Fibroblast of lung (primary cell): ENCODE results near the gene PATJ. TPM values are rescaled to one million over a fixed set of nuclear protein-coding genes. Genes with fewer than 3 reads are reported as not detected.

Experiments used
- DNase-seq, 2 donors: peaks; one replicate each; pipeline versions ENCODE4 v3.0.0 to v3.0.0-alpha.2; 2010; ENCODE audit warnings: low read depth in 2 of 2
- H2AFZ ChIP-seq: 2 replicates; pipeline ENCODE4 v1.5.1; 2012; ENCODE audit warnings: low read length, control low read depth, inconsistent platforms
- H3K27ac ChIP-seq: 2 replicates; pipeline ENCODE4 v1.5.1; 2011; ENCODE audit warnings: low read length, control low read depth; ENCODE audit not compliant: insufficient read depth
- H3K27me3 ChIP-seq: 2 replicates; pipeline ENCODE4 v1.5.1; 2011; ENCODE audit warnings: mild to moderate bottlenecking, low read length; ENCODE audit not compliant: control insufficient read depth, insufficient read depth
- H3K36me3 ChIP-seq: 2 replicates; pipeline ENCODE4 v1.5.1; 2011; ENCODE audit warnings: low read length; ENCODE audit not compliant: control insufficient read depth, insufficient read depth
- H3K4me1 ChIP-seq: 2 replicates; pipeline ENCODE4 v1.5.1; 2011; ENCODE audit warnings: low read length; ENCODE audit not compliant: control insufficient read depth, insufficient read depth; ENCODE audit errors: extremely low read depth
- H3K4me2 ChIP-seq: 2 replicates; pipeline ENCODE4 v1.5.1; 2011; ENCODE audit warnings: low read length, control low read depth; ENCODE audit not compliant: insufficient read depth; ENCODE audit errors: extremely low read depth
- H3K4me3 ChIP-seq, 4 experiments: fragments of 200-600 bp in 1 of 4; sonication (generic) in 1 of 4; replicated peaks in 1 of 4; 2 replicates each; pipeline ENCODE4 v1.5.1; 2011 to 2016; ENCODE audit warnings: low read length in 4 of 4, low read depth in 3 of 4, mild to moderate bottlenecking in 3 of 4, control low read depth in 2 of 4, inconsistent platforms in 1 of 4, mixed read lengths in 1 of 4; ENCODE audit not compliant: insufficient read depth in 1 of 4; ENCODE audit errors: control extremely low read depth in 1 of 4
- H3K79me2 ChIP-seq: 2 replicates; pipeline ENCODE4 v1.5.1; 2012; ENCODE audit warnings: mild to moderate bottlenecking, low read length, inconsistent platforms; ENCODE audit not compliant: control insufficient read depth, insufficient read depth
- H3K9ac ChIP-seq: 2 replicates; pipeline ENCODE4 v1.5.1; 2011; ENCODE audit warnings: mild to moderate bottlenecking, low read length, control low read depth; ENCODE audit not compliant: insufficient read depth
- H3K9me3 ChIP-seq: 2 replicates; pipeline ENCODE4 v1.5.1; 2012; ENCODE audit warnings: low read depth, low read length; ENCODE audit not compliant: control insufficient read depth, insufficient read depth
- H4K20me1 ChIP-seq: 2 replicates; pipeline ENCODE4 v1.5.1; 2011; ENCODE audit warnings: low read length; ENCODE audit not compliant: control insufficient read depth, insufficient read depth; ENCODE audit errors: extremely low read depth
- EZH2 ChIP-seq: IDR thresholded peaks from 2 replicates; pipeline ENCODE4 v1.5.1; 2012; ENCODE audit warnings: low read length, control low read depth, mild to moderate bottlenecking; ENCODE audit errors: missing control alignments
- polyA plus RNA-seq, 2 donors: library from polyadenylated mRNA; depleted of rRNA in 1 of 2; stranded (reverse) in 1 of 2; unstranded in 1 of 2; fragments of >200 nt; gene quantifications; 2 replicates each; pipeline ENCODE4 v1.2.1, GENCODE V29; 2011 to 2012; ENCODE audit warnings: missing spikeins in 1 of 2
- total RNA-seq: library from RNA; depleted of rRNA; stranded (reverse); fragments of >200 nt; gene quantifications from 2 replicates; pipeline ENCODE4 v1.2.1, GENCODE V29; 2014
- TF ChIP-seq, protein P1 (sequence below), 2 donors: IDR thresholded peaks in 1 of 2; conservative IDR thresholded peaks in 1 of 2; 1 replicate in 1 of 2; 2 replicates in 1 of 2; pipeline ENCODE4 v1.5.1; 2011 to 2012; ENCODE audit warnings: low read length in 2 of 2, control low read depth in 1 of 2, inconsistent platforms in 1 of 2, low read depth in 1 of 2, mild to moderate bottlenecking in 1 of 2

PATJ gene
- total and polyA plus RNA-seq, 2 donors (not counting 1 experiment from before 2014, with no cell fraction given) = 2.5 to 12.4 TPM

DNA sequence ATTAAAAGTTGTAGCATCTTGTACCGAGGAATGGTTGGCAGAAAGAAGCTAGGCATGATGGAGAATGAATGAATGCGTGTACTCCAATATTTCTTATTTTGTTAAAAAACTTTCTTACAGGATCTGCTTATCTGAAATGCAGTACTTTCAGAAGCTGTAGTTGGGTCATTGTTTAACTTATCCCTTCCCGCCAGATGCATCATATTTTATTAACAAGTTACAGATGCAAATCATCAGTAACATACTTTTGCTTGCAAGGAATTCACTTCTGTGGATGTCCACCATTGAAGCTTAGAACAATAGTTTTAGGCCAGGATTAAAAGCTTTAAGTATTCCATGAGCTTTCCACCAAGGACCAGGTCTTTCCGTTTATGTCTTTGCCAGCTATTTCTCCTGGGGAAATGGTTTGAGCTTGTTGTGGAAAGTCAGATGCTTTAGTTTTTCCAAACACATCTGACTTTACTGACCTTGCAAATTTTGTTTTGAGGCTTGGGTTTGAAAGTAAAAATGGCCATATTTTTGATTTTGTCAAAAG lies 65.4 kb downstream of the PATJ start:
- Histone ChIP-seq H3K4me2 (no peak overlapping the region), H3K36me3 (no peaks in the 10 kb centered on the region), H3K9me3 (no peaks in the 10 kb centered on the region), H3K79me2 (no peaks in the 10 kb centered on the region), H2AFZ (no peak overlapping the region), H3K4me3 (no peak overlapping the region), H4K20me1 (no peaks in the 10 kb centered on the region), H3K27me3 (no peaks in the 10 kb centered on the region), H3K4me1 (no peaks in the 10 kb centered on the region), H3K9ac (no peak overlapping the region), H3K27ac (no peak overlapping the region)
- TF ChIP-seq EZH2 = no peak
- TF ChIP-seq, protein P1, sequence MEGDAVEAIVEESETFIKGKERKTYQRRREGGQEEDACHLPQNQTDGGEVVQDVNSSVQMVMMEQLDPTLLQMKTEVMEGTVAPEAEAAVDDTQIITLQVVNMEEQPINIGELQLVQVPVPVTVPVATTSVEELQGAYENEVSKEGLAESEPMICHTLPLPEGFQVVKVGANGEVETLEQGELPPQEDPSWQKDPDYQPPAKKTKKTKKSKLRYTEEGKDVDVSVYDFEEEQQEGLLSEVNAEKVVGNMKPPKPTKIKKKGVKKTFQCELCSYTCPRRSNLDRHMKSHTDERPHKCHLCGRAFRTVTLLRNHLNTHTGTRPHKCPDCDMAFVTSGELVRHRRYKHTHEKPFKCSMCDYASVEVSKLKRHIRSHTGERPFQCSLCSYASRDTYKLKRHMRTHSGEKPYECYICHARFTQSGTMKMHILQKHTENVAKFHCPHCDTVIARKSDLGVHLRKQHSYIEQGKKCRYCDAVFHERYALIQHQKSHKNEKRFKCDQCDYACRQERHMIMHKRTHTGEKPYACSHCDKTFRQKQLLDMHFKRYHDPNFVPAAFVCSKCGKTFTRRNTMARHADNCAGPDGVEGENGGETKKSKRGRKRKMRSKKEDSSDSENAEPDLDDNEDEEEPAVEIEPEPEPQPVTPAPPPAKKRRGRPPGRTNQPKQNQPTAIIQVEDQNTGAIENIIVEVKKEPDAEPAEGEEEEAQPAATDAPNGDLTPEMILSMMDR (conservative IDR thresholded peaks at IDR 0.05 in 1 of 2, IDR thresholded peaks at IDR 0.05 in 1 of 2; ENCODE audit: low read depth in 1 of 2, low read length in 2 of 2) = no peak
- DNase-seq = no peak

DNA sequence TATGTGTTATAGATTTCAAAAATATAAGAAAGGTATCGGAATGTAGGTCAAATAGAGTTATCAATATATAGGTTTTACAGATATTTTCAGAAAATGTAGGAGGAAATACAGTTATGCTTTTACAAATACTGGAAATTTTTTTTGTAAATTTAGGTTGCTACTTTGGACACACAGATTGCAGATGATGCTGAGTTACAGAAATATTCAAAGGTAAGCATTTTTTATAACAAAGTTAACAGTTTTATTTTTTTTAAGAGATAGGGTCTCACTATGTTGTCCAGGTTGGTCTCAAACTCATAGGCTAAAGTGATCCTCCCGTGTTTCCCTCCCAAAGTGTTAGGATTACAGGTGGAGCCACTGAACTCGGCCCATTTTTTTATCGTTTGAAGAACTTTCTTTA lies 66.0 kb downstream of the PATJ start:
- Histone ChIP-seq H3K27me3 (no peaks in the 10 kb centered on the region), H3K9ac (no peak overlapping the region), H3K4me3 (no peak overlapping the region), H3K27ac (no peak overlapping the region), H3K9me3 (no peaks in the 10 kb centered on the region), H3K79me2 (no peaks in the 10 kb centered on the region), H2AFZ (no peak overlapping the region), H3K36me3 (no peaks in the 10 kb centered on the region), H4K20me1 (no peaks in the 10 kb centered on the region), H3K4me1 (no peaks in the 10 kb centered on the region), H3K4me2 (no peak overlapping the region)
- no peak for TF ChIP-seq EZH2
- TF ChIP-seq, protein P1 (conservative IDR thresholded peaks at IDR 0.05 in 1 of 2, IDR thresholded peaks at IDR 0.05 in 1 of 2; ENCODE audit: low read depth in 1 of 2, low read length in 2 of 2) = no peak
- no peak for DNase-seq

DNA sequence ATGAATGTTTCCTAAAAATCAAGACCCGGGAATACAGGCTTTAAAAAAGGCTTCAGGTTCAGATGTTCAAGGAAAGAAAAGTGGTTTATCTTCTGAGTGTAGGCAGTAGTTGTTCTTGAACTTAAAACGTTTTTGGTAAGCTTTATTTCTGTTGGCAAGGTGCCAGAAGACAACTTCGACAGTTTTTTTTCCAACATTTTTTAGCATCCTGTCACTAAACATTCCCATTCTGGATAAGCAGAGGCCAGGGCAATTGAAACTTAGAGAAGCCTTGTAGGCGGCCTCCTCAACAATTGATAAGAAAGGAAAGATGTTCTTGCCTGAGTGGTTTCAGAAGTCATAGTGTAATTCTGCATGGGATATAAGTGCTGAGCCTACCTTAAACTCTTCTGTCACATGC lies 66.7 kb downstream of the PATJ start:
- no peak overlapping the region for H2AFZ ChIP-seq
- no peaks in the 10 kb centered on the region for H3K36me3 ChIP-seq
- no peaks in the 10 kb centered on the region for H3K27me3 ChIP-seq
- H4K20me1 ChIP-seq = no peaks in the 10 kb centered on the region
- peak; percentile 31 to 64 for DNase-seq
- H3K4me3 ChIP-seq = no peak overlapping the region
- H3K79me2 ChIP-seq = no peaks in the 10 kb centered on the region
- H3K27ac ChIP-seq = no peak overlapping the region
- no peaks in the 10 kb centered on the region for H3K4me1 ChIP-seq
- TF ChIP-seq, protein P1 (conservative IDR thresholded peaks at IDR 0.05 in 1 of 2, IDR thresholded peaks at IDR 0.05 in 1 of 2; ENCODE audit: low read depth in 1 of 2, low read length in 2 of 2) = no peak
- TF ChIP-seq EZH2 = no peak
- no peak overlapping the region for H3K4me2 ChIP-seq
- no peaks in the 10 kb centered on the region for H3K9me3 ChIP-seq
- no peak overlapping the region for H3K9ac ChIP-seq
